NCI-H82 treated with DMSO at 0.1 percent for 48 hours (cell line): Measurements from ENCODE around the gene SLC26A9.

Source experiments
- DNase-seq: peaks from one replicate; lab custom pipeline; 2025; ENCODE audit not compliant: unreplicated experiment; lab: John Stamatoyannopoulos, UW

The SLC26A9 gene, protein sequence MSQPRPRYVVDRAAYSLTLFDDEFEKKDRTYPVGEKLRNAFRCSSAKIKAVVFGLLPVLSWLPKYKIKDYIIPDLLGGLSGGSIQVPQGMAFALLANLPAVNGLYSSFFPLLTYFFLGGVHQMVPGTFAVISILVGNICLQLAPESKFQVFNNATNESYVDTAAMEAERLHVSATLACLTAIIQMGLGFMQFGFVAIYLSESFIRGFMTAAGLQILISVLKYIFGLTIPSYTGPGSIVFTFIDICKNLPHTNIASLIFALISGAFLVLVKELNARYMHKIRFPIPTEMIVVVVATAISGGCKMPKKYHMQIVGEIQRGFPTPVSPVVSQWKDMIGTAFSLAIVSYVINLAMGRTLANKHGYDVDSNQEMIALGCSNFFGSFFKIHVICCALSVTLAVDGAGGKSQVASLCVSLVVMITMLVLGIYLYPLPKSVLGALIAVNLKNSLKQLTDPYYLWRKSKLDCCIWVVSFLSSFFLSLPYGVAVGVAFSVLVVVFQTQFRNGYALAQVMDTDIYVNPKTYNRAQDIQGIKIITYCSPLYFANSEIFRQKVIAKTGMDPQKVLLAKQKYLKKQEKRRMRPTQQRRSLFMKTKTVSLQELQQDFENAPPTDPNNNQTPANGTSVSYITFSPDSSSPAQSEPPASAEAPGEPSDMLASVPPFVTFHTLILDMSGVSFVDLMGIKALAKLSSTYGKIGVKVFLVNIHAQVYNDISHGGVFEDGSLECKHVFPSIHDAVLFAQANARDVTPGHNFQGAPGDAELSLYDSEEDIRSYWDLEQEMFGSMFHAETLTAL

DNA sequence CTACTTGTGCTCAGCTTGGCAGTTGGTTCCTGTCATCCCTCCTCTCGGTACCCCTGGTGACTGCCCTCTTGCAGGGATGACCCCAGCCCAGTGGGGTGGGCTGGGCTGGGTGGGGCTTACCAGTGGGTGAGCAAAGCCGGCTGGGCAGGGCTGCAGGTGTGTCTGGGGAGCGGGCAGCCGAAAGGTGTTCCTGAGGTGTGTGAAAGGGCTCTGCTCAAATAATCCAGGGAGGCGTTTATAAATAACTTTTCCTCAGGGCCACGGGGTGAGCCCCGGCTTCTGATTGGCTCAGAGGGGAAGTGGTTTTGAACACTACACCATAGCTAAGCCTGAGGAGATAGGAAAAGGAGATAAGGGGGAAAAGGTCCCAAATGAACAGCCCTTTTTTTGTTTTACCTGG, at the start of gene SLC26A9:
TSS of gene SLC26A9 (minus strand) at position 212 of the 400 bp plus-strand sequence. CDS start 7,636 bp downstream, outside the sequence.
- DNase-seq = no peak

DNA sequence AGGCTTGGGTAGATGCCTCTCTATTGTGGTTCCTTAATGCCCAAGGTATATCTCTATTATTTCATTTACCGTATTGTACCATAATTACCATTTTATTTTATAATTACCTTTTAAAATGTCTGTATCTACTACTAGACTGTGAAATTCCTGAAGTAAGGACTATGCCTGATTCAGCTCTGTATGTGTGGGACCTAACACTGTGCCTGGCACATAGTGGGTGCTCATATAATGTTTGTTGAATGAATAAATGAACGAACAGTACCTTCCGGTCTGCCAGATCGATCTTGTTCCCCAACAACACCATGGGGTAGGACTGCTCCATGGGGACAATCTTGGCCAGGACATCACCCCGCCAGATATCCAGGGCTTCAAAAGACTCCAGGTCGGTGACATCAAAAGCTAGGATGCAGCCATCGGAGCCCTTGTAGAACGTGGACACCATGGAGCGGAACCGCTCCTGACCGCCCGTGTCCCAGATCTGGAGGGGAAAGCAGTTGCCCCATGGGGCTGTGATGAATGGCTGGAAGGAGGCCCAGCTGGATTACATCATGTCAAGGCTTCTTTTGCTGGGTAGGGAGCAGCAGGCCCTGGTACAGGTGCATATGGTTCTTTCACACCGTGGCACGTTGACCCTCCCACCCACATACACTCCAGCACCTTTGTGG, 49.1 kb upstream of the SLC26A9 start:
- no peak for DNase-seq

GRCh38 chr1:205991237-205991636, 48.0 kb upstream of the SLC26A9 start:
- no peak for DNase-seq

DNA sequence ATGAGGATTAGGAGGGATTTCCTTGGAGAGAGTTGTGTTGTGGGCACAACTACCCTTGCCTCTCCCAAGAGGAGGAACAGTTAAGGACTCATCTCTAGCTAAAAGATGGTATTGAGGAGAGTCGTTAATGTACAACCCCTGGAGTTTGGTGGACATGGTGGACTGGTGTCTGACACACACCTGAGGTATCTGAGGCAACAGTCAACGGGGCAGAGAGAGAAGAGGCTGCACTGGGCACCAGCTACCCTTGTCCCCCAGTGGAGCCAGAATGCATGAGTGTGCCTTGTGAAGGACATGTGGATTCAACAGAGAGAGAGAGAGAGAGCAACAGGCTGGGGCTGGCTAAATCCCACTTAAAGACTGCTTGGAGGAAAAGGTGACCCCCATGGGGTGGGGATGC, 47.0 kb upstream of the SLC26A9 start:
- no peak for DNase-seq

DNA sequence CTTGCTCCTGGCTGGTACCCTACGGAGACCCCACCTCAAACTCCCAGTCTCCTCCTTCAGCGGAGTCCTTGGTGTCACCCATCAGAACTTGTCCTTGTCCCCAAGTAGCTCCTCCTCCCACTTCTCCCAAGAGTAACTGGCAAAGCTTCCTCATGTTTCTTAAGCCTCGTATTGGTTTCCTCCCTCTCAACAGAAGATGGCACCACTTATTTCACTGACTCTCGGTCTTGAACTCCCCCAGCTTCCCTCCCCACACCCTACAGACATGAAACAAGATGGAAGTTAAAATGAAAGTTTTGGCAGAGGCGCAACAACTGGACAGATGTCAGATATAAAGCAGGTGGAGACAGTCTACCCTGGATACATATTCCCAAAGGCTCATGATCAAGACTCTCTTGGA, 46.5 kb upstream of the SLC26A9 start:
- DNase-seq = no peak

DNA sequence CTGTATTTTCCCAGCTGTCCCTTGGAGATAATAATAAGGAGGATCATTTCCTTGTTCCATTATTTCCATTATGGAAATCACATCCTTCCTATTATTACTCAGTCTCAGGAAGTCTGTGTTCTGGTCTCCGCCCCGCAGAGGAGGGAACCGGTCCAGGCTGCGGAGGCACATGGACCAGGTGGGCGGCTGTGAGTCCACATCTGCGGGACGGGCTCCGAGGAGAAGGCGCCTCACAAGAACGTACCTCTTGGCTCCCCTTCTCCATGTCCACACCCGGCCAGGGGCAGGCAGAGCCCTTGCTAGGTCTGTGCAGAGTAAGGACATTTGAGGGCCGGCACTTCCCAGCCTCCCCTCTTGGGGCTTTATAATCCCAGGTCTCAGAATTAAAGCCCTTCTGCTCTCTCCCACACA, 45.3 kb upstream of the SLC26A9 start:
- DNase-seq = no peak

- DNase-seq = no peak
Measured at GRCh38 chr1:205986861-205987260, 43.6 kb upstream of the SLC26A9 start.

DNA sequence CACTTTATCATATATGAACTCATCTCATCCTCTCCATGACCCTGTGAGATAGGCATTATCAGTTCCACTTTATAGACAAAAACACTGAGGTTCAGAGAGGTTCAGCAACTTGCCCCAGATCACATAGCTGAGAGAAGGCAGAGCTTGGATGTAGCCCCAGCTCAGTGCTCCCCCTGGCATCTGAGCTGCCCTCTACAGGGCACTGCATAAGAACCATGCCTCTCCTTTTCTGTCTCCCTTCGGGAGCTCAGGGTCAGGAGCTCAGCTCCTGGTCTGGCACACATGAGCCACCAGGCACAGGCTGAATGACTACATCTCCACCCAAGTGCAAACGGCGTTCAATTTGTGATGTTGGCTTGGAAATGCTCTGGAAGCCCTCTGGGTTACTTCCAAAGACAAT, 43.0 kb upstream of the SLC26A9 start:
- DNase-seq = no peak

- DNase-seq = no peak
Measured at GRCh38 chr1:205985330-205986005, 42.2 kb upstream of the SLC26A9 start.

GRCh38 chr1:205983925-205984725, 40.9 kb upstream of the SLC26A9 start:
- no peak for DNase-seq

GRCh38 chr1:205981257-205981656, 38.0 kb upstream of the SLC26A9 start:
- DNase-seq = no peak

GRCh38 chr1:205980237-205980870, 37.1 kb upstream of the SLC26A9 start:
- no peak for DNase-seq

DNA sequence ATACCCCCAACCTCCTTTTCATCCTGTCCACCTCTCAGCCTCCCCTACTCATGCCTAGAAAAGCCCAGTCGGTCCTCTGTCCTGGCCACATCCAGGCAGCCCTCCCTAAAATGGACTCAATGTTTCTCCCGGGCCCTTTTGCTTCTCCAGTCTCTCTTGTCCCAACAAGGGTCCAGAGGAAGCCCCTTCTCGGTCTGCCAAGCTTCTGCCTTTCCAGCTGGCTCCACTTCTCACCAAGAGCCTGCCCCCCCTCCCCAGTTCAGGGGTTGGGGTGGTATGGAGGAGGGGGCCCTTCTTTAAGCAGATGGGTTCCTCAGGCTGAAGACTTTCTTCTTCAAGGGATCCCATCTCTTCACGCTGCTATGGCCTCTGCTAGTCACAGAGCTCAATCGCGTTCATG, 36.0 kb upstream of the SLC26A9 start:
- DNase-seq = no peak

DNA sequence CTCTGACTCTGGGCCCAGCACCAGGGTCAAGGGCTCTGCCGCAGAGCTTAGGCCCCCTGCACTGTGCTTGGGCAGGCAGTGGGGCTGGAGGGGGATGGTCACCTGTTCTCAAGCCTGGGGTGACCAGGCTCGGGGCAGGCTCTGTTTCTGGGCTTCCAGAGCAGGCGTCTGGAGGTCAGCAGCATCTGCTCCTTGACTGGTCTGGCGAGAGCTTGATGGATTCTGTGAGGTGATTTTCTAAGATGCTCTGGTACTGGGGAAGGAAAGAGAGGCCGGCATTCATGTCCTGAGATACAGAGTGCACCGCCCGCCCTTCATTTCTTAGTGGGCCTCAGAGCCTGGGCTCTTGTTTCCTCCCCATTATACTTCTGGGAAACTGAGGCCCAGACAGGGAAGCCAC, 35.4 kb upstream of the SLC26A9 start:
- DNase-seq = no peak

- DNase-seq = peak; percentile 51
Measured at GRCh38 chr1:205977402-205978014, 34.3 kb upstream of the SLC26A9 start.

- DNase-seq = peak; percentile 10
Measured at GRCh38 chr1:205976708-205977401, 33.6 kb upstream of the SLC26A9 start.

- DNase-seq = no peak
Measured at GRCh38 chr1:205976036-205976435, 32.8 kb upstream of the SLC26A9 start.

GRCh38 chr1:205975387-205975998, 32.2 kb upstream of the SLC26A9 start:
- no peak for DNase-seq
